Heart left ventricle (tissue), 16 donors: Measurements from ENCODE around the gene CREB3L1. TPM values are rescaled to one million over a fixed set of nuclear protein-coding genes. Genes with fewer than 3 reads are reported as not detected.

Experiments used
- ATAC-seq, 4 donors: fragments of 200-7000 bp; cut with Tn5 transposase; one replicate each; pipeline ENCODE4 v1.9.1; 2020 to 2022; ENCODE audit warnings: moderate library complexity in 4 of 4, mild to moderate bottlenecking in 3 of 4, moderate number of reproducible peaks in 1 of 4
- DNase-seq, 5 donors: peaks; one replicate each; pipeline ENCODE4 v3.0.0-alpha.2; 2020
- H3K27ac ChIP-seq, 12 donors: fragments of 200-600 bp; sonication (generic) in 4 of 12; one replicate each; pipeline versions ENCODE4 v1.5.0 to v1.8.0; 2016 to 2022; ENCODE audit warnings: mild to moderate bottlenecking in 2 of 12
- H3K27me3 ChIP-seq, 9 donors: fragments of 200-600 bp; sonication (generic) in 2 of 9; one replicate each; pipeline versions ENCODE4 v1.5.1 to v1.8.0; 2016 to 2022; ENCODE audit warnings: mild to moderate bottlenecking in 3 of 9
- H3K36me3 ChIP-seq, 9 donors: fragments of 200-600 bp; sonication (generic) in 2 of 9; one replicate each; pipeline versions ENCODE4 v1.5.0 to v1.8.0; 2018 to 2022; ENCODE audit warnings: mild to moderate bottlenecking in 2 of 9
- H3K4me1 ChIP-seq, 12 donors: fragments of 200-600 bp; sonication (generic) in 4 of 12; one replicate each; pipeline versions ENCODE4 v1.5.0 to v1.8.0; 2016 to 2022; ENCODE audit warnings: mild to moderate bottlenecking in 3 of 12
- H3K4me3 ChIP-seq, 12 donors: fragments of 200-600 bp; sonication (generic) in 4 of 12; one replicate each; pipeline versions ENCODE4 v1.5.0 to v1.8.0; 2017 to 2022; ENCODE audit warnings: mild to moderate bottlenecking in 9 of 12, moderate library complexity in 4 of 12
- H3K9me3 ChIP-seq, 12 donors: fragments of 200-600 bp; sonication (generic) in 4 of 12; one replicate each; pipeline versions ENCODE4 v1.5.0 to v1.8.0; 2016 to 2022; ENCODE audit warnings: mild to moderate bottlenecking in 1 of 12
- CTCF ChIP-seq, 12 donors: fragments of 200-600 bp; sonication (generic) in 4 of 12; IDR thresholded peaks; one replicate each; pipeline versions ENCODE4 v1.5.0 to v1.8.0; 2018 to 2022; ENCODE audit warnings: antibody characterized with exemption in 12 of 12, mild to moderate bottlenecking in 5 of 12
- POLR2A ChIP-seq, 2 donors: fragments of 450-650 bp; IDR thresholded peaks; one replicate each; pipeline ENCODE4 v1.6.1; 2017; ENCODE audit warnings: antibody characterized with exemption in 2 of 2, mild to moderate bottlenecking in 2 of 2, moderate library complexity in 2 of 2
- WGBS, 4 donors: extraction: QIAGEN DNeasy Blood & Tissue Kit in 2 of 4; methylation state at CpG; one replicate each; pipeline versions ENCODE4 v1.1.5 to v1.1.7; 2013 to 2018; 5-methylcytosine and 5-hydroxymethylcytosine counted together
- intact Hi-C, 10 donors: fragments of 100-400 bp; cut with DNase I; formaldehyde crosslinking; loops; one replicate each; pipeline versions ENCODE4 v1.11.1 to v1.14.2; 2022
- polyA plus RNA-seq, 2 donors: library from polyadenylated mRNA; stranded (reverse); fragments of 200-250 nt; gene quantifications; one replicate each; pipeline ENCODE4 v1.2.3, GENCODE V29; 2013
- total RNA-seq, 9 donors: library from RNA; depleted of rRNA in 2 of 9; stranded (reverse); fragments of >200 nt in 2 of 9; fragmentation: NEBNext Ultra II Directional in 3 of 9; extraction: Animal tissue kit (Norgen Biotek cat#: 25700) in 3 of 9; gene quantifications; one replicate each; pipeline versions ENCODE4 v1.1.0 to v1.2.4, GENCODE V29; 2016 to 2023
- donor health status: ischemic (EF 13 %, LVEDD 7.1; RV severe dilation, severe dysfunction).
- donor health status: healthy with polysubstance abuse.
- donor health status: DM: no; HTN: yes; CAD: no.
- donor health status: DM: no; HTN: no; CAD: no.
- donor health status: ischemic (EF 25% LVEDD 6.9; RV normal size, moderate dysfunction).
- donor health status: ischemic (EF 25% LVEDD 5.7; RV mildly dilated, moderate dysfunction).
- donor health status: healthy.
- donor health status: DM: yes; HTN: yes; CAD: no.
- donor health status: ischemic (EF 35%, LVEDD 5.7; RV mildly dilated, moderate dysfunction).
- donor health status: nonischemic (EF 11% LVEDD 7.7; RV severe dilation, severe dysfunction).
- donor health status: DM: yes; HTN: yes; CAD: no.
- donor health status: PGD.
- donor health status: ischemic (EF 29% LVEDD 5.4; RV normal size, mild dysfunction).
- donor health status: nonischemic (EF 23%, LVEDD 6.1; RV moderate dilation, normal function).

The CREB3L1 gene
- total and polyA plus RNA-seq, 11 donors = 7.4 to 31.9 (median 23.3) TPM

- Histone ChIP-seq H3K9me3 (no peaks in the 10 kb centered on the region), H3K4me1 (peaks cover 9 to 71% (median 47%) of the 10 kb centered on the region in 12 donors), H3K36me3 (no peaks in the 10 kb centered on the region), H3K4me3 (no peak overlapping the region), H3K27me3 (peaks cover 0 to 5% (median 0%) of the 10 kb centered on the region in 9 donors), H3K27ac (peak overlapping the region; percentile 66 to 84 (median 79))
- DNase-seq = no peak
- 70 to 75% (median 73%) methylated on average over 16 of the region's 16 CpGs for WGBS, 4 donors
- no peak for TF ChIP-seq CTCF (IDR thresholded peaks at IDR 0.05)
- TF ChIP-seq POLR2A (IDR thresholded peaks at IDR 0.05) = no peak
- intact Hi-C loops = loop anchor here in 1 of 10 donors (2.0 kb wide), 1 partner anchor 29 kb away; no protein-coding TSS in a partner anchor
- ATAC-seq = no peak
Measured at GRCh38 chr11:46271875-46272815, 5.3 kb upstream of the CREB3L1 start.

DNA sequence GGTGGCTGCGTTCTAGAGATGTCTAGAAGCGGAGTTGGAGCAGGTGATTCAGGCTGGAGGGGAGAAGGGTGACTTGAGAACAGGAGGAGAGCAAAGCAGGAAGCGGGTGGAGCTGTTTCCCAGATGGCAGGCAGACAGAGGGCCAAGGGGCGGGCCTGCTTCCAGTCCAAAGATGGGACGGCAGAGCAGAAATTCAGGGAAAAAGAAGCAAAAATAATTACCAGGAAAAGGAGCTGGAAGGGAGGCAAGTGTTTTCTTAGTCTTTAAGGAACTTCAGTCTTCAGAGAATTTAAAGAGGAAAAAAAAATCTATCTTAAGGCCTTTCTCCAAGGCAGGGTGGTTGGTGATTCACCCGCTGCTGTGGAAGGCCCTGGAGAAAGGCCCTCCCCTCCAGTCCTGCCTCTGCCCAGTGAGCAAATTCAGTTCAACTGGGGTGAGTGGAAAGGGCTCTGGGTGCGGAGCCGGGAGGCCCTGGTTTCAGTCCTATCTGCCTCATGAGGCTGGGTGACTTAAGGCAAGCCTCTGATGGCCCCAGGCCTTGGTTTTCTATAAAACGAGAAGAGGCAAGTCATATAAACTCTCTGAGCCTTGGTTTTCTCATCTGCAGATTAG lies 4.5 kb upstream of the CREB3L1 start:
- TF ChIP-seq POLR2A (IDR thresholded peaks at IDR 0.05) (no peak), CTCF (IDR thresholded peaks at IDR 0.05) (no peak)
- Histone ChIP-seq H3K4me3 (peak overlapping the region in 1 of 12 donors; percentile 1), H3K36me3 (no peaks in the 10 kb centered on the region), H3K27me3 (peaks cover 0 to 13% (median 0%) of the 10 kb centered on the region in 9 donors), H3K27ac (peak overlapping the region; percentile 66 to 84 (median 79)), H3K4me1 (peaks cover 9 to 69% (median 50%) of the 10 kb centered on the region in 12 donors), H3K9me3 (no peaks in the 10 kb centered on the region)
- WGBS, 4 donors = 43 to 51% (median 51%) methylated on average over 9 of the region's 9 CpGs
- intact Hi-C loops = loop anchor here in 1 of 10 donors (2.0 kb wide), 1 partner anchor 30 kb away; no protein-coding TSS in a partner anchor
- DNase-seq = peak; percentile 70 to 83 (median 74)
- peak; percentile 39 to 81 (median 70) for ATAC-seq

DNA sequence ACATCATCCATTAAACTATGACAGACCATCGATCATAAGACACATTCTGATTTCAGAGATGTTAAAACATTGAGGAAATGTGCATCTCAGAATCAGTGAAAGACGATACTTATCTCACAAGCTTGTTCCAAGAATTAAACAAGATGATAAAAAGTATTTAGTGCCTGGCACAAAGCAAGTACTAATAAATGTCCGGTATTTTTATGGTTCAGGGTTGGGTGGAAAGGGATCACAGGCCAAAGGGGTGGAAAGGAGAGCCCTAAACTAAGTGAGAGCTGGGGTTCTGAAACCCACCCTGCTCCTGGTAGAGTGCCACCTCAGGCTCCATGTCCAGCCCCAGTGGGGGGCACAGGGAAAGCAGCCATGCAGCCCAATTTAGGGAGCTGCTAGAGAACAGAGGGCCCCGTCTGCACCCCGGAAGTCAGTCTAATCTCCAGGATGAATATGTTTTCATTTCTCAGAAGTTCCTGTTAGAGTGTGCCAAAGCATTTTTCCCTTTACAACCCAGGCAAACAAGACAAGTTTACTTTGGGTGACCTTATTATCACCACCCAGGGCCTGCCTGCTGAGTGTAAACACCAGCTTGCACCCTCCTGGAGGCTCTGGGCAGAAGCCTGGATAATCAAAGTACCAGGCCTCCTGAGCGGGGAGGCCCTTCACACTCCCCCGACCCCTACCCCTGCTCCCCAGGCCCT lies 3.8 kb upstream of the CREB3L1 start:
- no peak overlapping the region for H3K4me3 ChIP-seq
- no peaks in the 10 kb centered on the region for H3K9me3 ChIP-seq
- 58 to 71% (median 65%) methylated on average over 7 of the region's 7 CpGs for WGBS, 4 donors
- no peak for TF ChIP-seq CTCF (IDR thresholded peaks at IDR 0.05)
- no peak for TF ChIP-seq POLR2A (IDR thresholded peaks at IDR 0.05)
- H3K4me1 ChIP-seq = peaks cover 9 to 72% (median 54%) of the 10 kb centered on the region in 12 donors
- DNase-seq = no peak
- peak in 1 of 4 donors; percentile 3 for ATAC-seq
- intact Hi-C loops = loop anchor here in 2 of 10 donors (2.0 kb wide), 1 partner anchor 31 kb away; no protein-coding TSS in a partner anchor
- H3K27me3 ChIP-seq = peaks cover 0 to 20% (median 0%) of the 10 kb centered on the region in 9 donors
- peak overlapping the region; percentile 66 to 84 (median 79) for H3K27ac ChIP-seq
- no peaks in the 10 kb centered on the region for H3K36me3 ChIP-seq
